ENCODE measurements around the gene TK1. TPM values are rescaled to one million over a fixed set of nuclear protein-coding genes. Genes with fewer than 3 reads are reported as not detected.
"Not testable (repeated sequence)": the region's sequence is repeated elsewhere in the genome, so short reads cannot be mapped to it uniquely, and the experiment has no call there.

Gene TK1
- polyA plus RNA-seq, 1 donor, result 19.7 TPM

- no peaks in the 10 kb centered on the region for H3K36me3 ChIP-seq (ENCODE audit: control insufficient read depth, insufficient read depth, low read length)
- no peak overlapping the region for H3K4me3 ChIP-seq (ENCODE audit: low read length)
- H3K9me3 ChIP-seq (ENCODE audit: control insufficient read depth, low read depth, low read length), result peaks cover 4% of the 10 kb centered on the region
- peaks cover 63% of the 10 kb centered on the region for H3K4me1 ChIP-seq (ENCODE audit: control insufficient read depth, insufficient read depth, low read length)
- no peaks in the 10 kb centered on the region for H3K27me3 ChIP-seq (ENCODE audit: control insufficient read depth, insufficient read depth, low read length)
- H3K27ac ChIP-seq (ENCODE audit: low read length), result peak overlapping the region; percentile 41
- DNase-seq, result no peak
- WGBS (ENCODE audit: insufficient coverage, low lambda C conversion rate), result no CpG with 5 or more reads among the region's 20 CpGs
Measured at GRCh38 chr17:78141437-78142118, 45.3 kb downstream of the TK1 start.

DNA sequence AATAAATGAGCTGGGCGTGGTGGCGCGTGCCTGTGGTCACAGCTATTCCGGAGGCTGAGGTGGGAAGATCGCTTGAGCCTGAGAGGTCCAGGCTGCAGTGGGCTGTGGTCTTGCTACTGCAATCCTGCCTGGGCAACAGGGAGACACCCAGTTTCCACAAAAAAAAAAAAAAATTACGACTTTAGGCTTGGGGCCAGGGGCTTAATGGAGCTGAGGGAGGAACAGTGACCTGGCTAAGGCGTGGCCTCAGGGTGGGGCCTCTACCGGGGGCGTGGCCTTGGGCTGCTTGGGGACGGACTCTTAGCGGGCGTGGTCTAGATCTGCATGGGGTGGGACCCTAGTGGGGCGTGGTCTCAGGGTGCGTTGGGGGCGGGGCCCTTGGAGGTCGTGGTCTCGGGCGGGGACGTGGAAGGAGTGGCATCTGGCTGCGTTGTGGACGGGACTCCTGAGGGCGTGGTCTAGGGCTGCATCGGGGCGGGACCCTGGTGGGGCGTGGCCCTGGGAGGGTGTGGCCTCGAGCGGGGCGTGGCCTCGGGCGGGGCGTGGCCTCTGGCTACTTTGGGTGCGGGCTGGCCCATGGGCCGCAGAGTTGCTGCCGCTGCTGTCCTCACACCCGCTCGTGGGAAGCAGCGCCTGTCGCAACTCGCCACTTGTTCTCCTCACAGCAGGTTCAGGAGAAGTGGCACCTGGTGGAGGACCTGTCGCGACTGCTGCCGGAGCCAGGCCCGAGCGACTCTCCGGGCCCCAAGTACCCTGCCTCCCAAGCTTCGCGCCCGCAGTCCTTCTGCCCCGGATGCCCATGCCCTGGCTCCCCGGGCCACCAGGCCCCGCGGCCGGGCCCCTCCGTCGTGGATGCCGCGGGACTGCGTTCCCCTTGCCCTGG, 46.4 kb downstream of the TK1 start:
- DNase-seq, result peak; percentile 98
- Histone ChIP-seq H3K27ac (ENCODE audit: low read length) (peak overlapping the region; percentile 50), H3K36me3 (ENCODE audit: control insufficient read depth, insufficient read depth, low read length) (no peaks in the 10 kb centered on the region), H3K9me3 (ENCODE audit: control insufficient read depth, low read depth, low read length) (peaks cover 4% of the 10 kb centered on the region), H3K4me1 (ENCODE audit: control insufficient read depth, insufficient read depth, low read length) (peaks cover 53% of the 10 kb centered on the region), H3K4me3 (ENCODE audit: low read length) (peak overlapping the region; percentile 41), H3K27me3 (ENCODE audit: control insufficient read depth, insufficient read depth, low read length) (no peaks in the 10 kb centered on the region)
- WGBS (ENCODE audit: insufficient coverage, low lambda C conversion rate), result no CpG with 5 or more reads among the region's 58 CpGs

- WGBS (ENCODE audit: insufficient coverage, low lambda C conversion rate), result 90% methylated on average over 10 of the region's 12 CpGs
- H3K4me1 ChIP-seq (ENCODE audit: control insufficient read depth, insufficient read depth, low read length), result peaks cover 47% of the 10 kb centered on the region
- not testable (repeated sequence) for H3K27me3 ChIP-seq (ENCODE audit: control insufficient read depth, insufficient read depth, low read length); H3K9me3 ChIP-seq (ENCODE audit: control insufficient read depth, low read depth, low read length); DNase-seq; H3K27ac ChIP-seq (ENCODE audit: low read length); H3K4me3 ChIP-seq (ENCODE audit: low read length); H3K36me3 ChIP-seq (ENCODE audit: control insufficient read depth, insufficient read depth, low read length)
Measured at GRCh38 chr17:78139861-78140168, 47.0 kb downstream of the TK1 start.

- Histone ChIP-seq H3K27me3 (ENCODE audit: control insufficient read depth, insufficient read depth, low read length) (no peaks in the 10 kb centered on the region), H3K4me3 (ENCODE audit: low read length) (no peak overlapping the region), H3K27ac (ENCODE audit: low read length) (no peak overlapping the region), H3K4me1 (ENCODE audit: control insufficient read depth, insufficient read depth, low read length) (peaks cover 33% of the 10 kb centered on the region), H3K36me3 (ENCODE audit: control insufficient read depth, insufficient read depth, low read length) (no peaks in the 10 kb centered on the region), H3K9me3 (ENCODE audit: control insufficient read depth, low read depth, low read length) (peaks cover 4% of the 10 kb centered on the region)
- WGBS (ENCODE audit: insufficient coverage, low lambda C conversion rate), result no CpG with 5 or more reads among the region's 17 CpGs
- no peak for DNase-seq
Measured at GRCh38 chr17:78138204-78139060, 48.4 kb downstream of the TK1 start.

DNA sequence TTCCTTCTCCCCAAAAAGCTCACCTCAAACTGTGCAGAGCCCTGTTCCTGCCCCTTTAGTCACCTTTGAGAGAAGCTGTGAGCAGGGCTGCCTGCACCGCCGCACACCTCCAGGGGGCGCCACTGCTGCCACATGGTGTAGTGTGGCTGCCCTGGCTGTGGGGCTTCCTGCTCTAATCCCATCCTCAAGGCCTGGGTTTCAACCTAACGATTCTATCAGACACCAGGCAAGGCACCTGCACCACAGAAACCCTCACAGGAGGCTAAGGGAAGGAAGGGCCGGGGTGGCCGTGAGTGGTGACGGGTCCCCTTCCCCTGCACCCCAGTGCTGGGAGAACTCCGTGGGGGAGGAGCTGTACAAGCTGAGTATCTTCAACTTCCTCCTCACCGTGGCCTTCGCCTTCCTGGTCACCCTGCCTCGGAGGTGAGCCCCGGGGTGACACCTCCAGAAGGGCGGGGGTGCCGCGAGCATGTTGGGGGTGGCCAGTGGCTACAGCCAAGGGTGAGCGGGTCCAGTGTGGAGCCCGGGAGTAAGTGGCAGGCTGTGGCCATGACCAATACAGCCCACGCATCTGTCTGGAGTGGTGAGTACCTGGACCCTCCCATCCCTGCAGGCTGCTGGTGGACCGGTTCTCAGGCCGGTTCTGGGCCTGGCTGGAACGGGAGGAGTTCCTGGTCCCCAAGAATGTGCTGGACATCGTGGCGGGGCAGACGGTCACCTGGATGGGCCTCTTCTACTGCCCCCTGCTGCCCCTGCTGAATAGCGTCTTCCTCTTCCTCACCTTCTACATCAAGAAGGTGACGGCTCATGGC, 49.3 kb downstream of the TK1 start:
- Histone ChIP-seq H3K4me3 (ENCODE audit: low read length) (no peak overlapping the region), H3K36me3 (ENCODE audit: control insufficient read depth, insufficient read depth, low read length) (no peaks in the 10 kb centered on the region), H3K27me3 (ENCODE audit: control insufficient read depth, insufficient read depth, low read length) (no peaks in the 10 kb centered on the region), H3K4me1 (ENCODE audit: control insufficient read depth, insufficient read depth, low read length) (peaks cover 30% of the 10 kb centered on the region), H3K27ac (ENCODE audit: low read length) (peak overlapping the region; percentile 29), H3K9me3 (ENCODE audit: control insufficient read depth, low read depth, low read length) (peaks cover 4% of the 10 kb centered on the region)
- no peak for DNase-seq
- WGBS (ENCODE audit: insufficient coverage, low lambda C conversion rate), result no CpG with 5 or more reads among the region's 26 CpGs

DNA sequence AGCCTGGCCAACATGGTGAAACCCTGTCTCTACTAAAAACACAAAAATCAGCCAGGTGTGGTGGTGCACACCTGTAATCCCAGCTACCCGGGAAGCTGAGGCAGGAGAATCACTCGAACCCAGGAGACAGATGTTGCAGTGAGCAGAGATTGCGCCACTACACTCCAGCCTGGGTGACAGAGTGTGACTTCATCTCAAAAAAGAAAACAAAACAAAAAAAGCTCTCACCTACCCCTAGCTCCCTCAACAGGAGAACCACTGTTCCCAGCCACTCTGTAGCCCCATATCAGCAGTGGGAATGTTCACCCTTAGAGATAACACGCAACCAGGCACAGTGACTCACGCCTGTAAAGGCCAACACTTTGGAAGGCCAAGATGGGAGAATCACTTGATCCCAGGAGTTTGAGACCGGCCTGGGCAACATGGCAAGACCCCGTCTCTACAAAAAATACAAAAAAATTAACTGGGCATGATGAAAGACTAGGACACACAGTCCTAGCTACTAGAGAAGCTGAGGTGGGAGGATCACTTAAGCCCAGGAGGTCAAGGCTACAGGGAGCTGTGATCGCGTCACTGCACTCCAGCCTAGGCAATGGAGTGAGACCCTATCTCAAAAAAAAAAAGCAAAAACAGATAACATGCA, 50.9 kb downstream of the TK1 start:
- H3K4me1 ChIP-seq (ENCODE audit: control insufficient read depth, insufficient read depth, low read length), result peaks cover 27% of the 10 kb centered on the region
- no peak for DNase-seq

DNA sequence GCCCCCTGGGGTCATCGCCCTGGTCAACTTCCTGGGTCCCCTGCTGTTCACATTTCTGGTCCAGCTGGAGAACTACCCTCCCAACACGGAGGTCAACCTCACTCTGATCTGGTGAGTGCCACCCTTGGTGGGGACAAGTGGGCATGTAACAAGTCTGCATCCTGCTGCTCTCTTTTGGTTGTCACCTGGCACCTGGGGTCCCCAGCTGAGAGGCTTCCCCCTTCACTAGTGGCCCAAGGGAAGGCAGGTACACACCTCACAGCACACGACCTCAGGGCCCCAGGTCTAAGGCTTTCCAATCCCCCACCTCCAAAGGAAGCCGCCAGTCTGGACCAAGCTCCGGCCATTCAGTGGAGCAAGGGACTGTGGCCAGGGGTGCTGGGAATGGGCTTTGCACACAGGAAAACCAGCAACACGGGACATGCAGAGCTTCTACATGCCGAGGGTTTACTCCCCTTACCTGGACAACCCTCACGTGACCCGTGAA, 51.9 kb downstream of the TK1 start:
- Histone ChIP-seq H3K4me3 (ENCODE audit: low read length) (no peak overlapping the region), H3K36me3 (ENCODE audit: control insufficient read depth, insufficient read depth, low read length) (no peaks in the 10 kb centered on the region), H3K9me3 (ENCODE audit: control insufficient read depth, low read depth, low read length) (peaks cover 7% of the 10 kb centered on the region), H3K4me1 (ENCODE audit: control insufficient read depth, insufficient read depth, low read length) (peaks cover 29% of the 10 kb centered on the region), H3K27me3 (ENCODE audit: control insufficient read depth, insufficient read depth, low read length) (peaks cover 16% of the 10 kb centered on the region), H3K27ac (ENCODE audit: low read length) (no peak overlapping the region)
- no CpG with 5 or more reads among the region's 9 CpGs for WGBS (ENCODE audit: insufficient coverage, low lambda C conversion rate)
- DNase-seq, result no peak

More for the DNA sequence above, 50.9 kb downstream of the TK1 start:
- H3K9me3 ChIP-seq (ENCODE audit: control insufficient read depth, low read depth, low read length), result peaks cover 10% of the 10 kb centered on the region
- H3K4me3 ChIP-seq (ENCODE audit: low read length), result no peak overlapping the region
- no peaks in the 10 kb centered on the region for H3K36me3 ChIP-seq (ENCODE audit: control insufficient read depth, insufficient read depth, low read length)
- no peak overlapping the region for H3K27ac ChIP-seq (ENCODE audit: low read length)
- 94% methylated on average over 2 of the region's 9 CpGs for WGBS (ENCODE audit: insufficient coverage, low lambda C conversion rate)
- peaks cover 7% of the 10 kb centered on the region for H3K27me3 ChIP-seq (ENCODE audit: control insufficient read depth, insufficient read depth, low read length)

DNA sequence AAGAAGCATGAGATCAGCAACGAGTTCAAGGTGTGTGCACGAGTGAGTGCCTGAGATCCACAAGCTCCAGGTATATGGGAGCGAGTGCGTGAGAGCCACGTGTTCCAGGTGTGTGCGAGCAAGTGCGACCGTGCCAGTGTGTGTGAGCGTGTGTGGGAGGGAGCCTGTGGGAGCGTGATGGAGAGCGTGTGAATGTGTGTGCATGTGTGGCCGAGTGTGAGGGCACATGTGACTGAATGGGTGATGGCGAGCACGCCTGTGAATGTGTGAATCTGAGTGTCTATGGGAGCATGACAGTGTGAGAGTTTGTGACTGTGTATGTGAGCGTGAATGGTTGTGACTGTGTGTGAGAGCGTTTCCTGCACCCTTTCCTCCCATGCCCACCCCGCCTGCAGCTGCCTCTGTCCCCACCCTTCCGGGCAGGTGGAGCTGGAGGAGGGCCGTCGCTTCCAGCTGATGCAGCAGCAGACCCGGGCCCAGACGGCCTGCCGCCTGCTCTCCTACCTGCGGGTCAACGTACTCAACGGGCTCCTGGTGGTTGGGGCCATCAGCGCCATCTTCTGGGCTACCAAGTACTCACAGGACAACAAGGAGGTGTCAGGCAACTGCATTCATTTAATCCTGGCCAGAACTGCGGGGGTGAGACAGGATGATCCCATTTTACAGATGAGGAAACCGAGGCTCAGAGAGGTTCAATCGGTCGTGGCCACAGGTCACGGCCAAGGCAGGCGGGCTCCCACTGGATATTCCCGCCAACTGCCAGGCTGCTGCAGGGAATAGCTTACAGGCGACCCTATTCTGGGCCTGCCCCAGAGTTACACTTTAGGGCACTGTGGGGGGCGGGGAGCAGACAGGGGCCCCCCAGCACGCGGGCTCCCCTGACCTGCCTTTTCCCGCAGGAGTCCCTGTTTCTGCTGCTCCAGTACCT, 52.6 kb downstream of the TK1 start:
- peaks cover 7% of the 10 kb centered on the region for H3K9me3 ChIP-seq (ENCODE audit: control insufficient read depth, low read depth, low read length)
- H3K27ac ChIP-seq (ENCODE audit: low read length), result no peak overlapping the region
- H3K4me3 ChIP-seq (ENCODE audit: low read length), result no peak overlapping the region
- H3K27me3 ChIP-seq (ENCODE audit: control insufficient read depth, insufficient read depth, low read length), result peaks cover 16% of the 10 kb centered on the region
- DNase-seq, result peak in 1 of 2 donors; percentile 67
- no peaks in the 10 kb centered on the region for H3K36me3 ChIP-seq (ENCODE audit: control insufficient read depth, insufficient read depth, low read length)
- H3K4me1 ChIP-seq (ENCODE audit: control insufficient read depth, insufficient read depth, low read length), result peaks cover 27% of the 10 kb centered on the region
- WGBS (ENCODE audit: insufficient coverage, low lambda C conversion rate), result no CpG with 5 or more reads among the region's 39 CpGs
